ENCODE results near the gene TOGARAM2.

- TF ChIP-seq TAF1 (IDR thresholded peaks at IDR 0.05; ENCODE audit: low read depth, low read length) (no peak), POLR2AphosphoS5 (IDR thresholded peaks at IDR 0.05; ENCODE audit: low read depth, low read length) (no peak), RFX5 (IDR thresholded peaks at IDR 0.05; ENCODE audit: borderline replicate concordance, low read depth, low read length) (no peak), TEAD4 (IDR thresholded peaks at IDR 0.05; ENCODE audit: low read depth, low read length) (no peak), CTCF (IDR thresholded peaks at IDR 0.05; ENCODE audit: control extremely low read depth in 1 of 3, insufficient read depth in 1 of 3, low read depth in 1 of 3, low read length in 3 of 3) (no peak), CEBPB (IDR thresholded peaks at IDR 0.05; ENCODE audit: low read depth, low read length) (no peak), CREB1 (IDR thresholded peaks at IDR 0.05) (no peak), EGR1 (IDR thresholded peaks at IDR 0.05; ENCODE audit: borderline replicate concordance, low read depth, low read length) (no peak)
These were observed 89.4 kb downstream of the TOGARAM2 start for GRCh38 chr2:29070526-29070925.

Data from H1 (cell line).